K562 (cell line): ENCODE measurements around the gene GTF2H4. TPM values are rescaled to one million over a fixed set of nuclear protein-coding genes. Genes with fewer than 3 reads are reported as not detected.

Source experiments
- CBX5 ChIP-seq: IDR thresholded peaks from 2 replicates; pipeline ENCODE4 v1.6.1; 2014; ENCODE audit warnings: low read depth, borderline replicate concordance
- COPS2 ChIP-seq: fragments of 450-650 bp; conservative IDR thresholded peaks from 2 replicates; pipeline ENCODE4 v1.6.1; 2016; ENCODE audit warnings: mild to moderate bottlenecking, moderate library complexity
- DMBX1 ChIP-seq: fragments of 250-450 bp; sonication (Bioruptor Pico); IDR thresholded peaks from 2 replicates; pipeline ENCODE4 v1.8.0; 2022; ENCODE audit warnings: inconsistent platforms, mild to moderate bottlenecking, moderate library complexity, borderline replicate concordance
- EP300 ChIP-seq: IDR thresholded peaks from 2 replicates; pipeline ENCODE4 v1.6.1; 2012; ENCODE audit warnings: low read length, improper control_type of control experiment
- FOXK2 ChIP-seq, 2 experiments: fragments of 450-650 bp; IDR thresholded peaks in 1 of 2; conservative IDR thresholded peaks in 1 of 2; 2 replicates each; pipeline ENCODE4 v1.6.1; 2016; ENCODE audit warnings: low read depth in 2 of 2, mild to moderate bottlenecking in 1 of 2
- GATAD2B ChIP-seq: fragments of 450-650 bp; IDR thresholded peaks from 2 replicates; pipeline ENCODE4 v1.6.1; 2017; ENCODE audit warnings: mild to moderate bottlenecking, borderline replicate concordance
- MAZ ChIP-seq, 2 experiments: fragments of 450-650 bp in 1 of 2; sonication (generic) in 1 of 2; formaldehyde crosslinking; IDR thresholded peaks in 1 of 2; conservative IDR thresholded peaks in 1 of 2; 2 replicates each; pipeline versions ENCODE4 v1.4.0 to v1.5.0; 2020; ENCODE audit warnings: mild to moderate bottlenecking in 1 of 2, missing genetic modification reagents in 1 of 2
- MTA3 ChIP-seq: fragments of 450-650 bp; formaldehyde crosslinking; IDR thresholded peaks from 2 replicates; pipeline ENCODE4 v1.6.1; 2017; ENCODE audit warnings: mild to moderate bottlenecking, borderline replicate concordance
- NELFE ChIP-seq: IDR thresholded peaks from 2 replicates; pipeline ENCODE4 v1.6.1; 2011; ENCODE audit warnings: mild to moderate bottlenecking; ENCODE audit not compliant: insufficient read depth, insufficient read length
- NR1H2 ChIP-seq: sonication (generic); formaldehyde crosslinking; IDR thresholded peaks from 2 replicates; pipeline ENCODE4 v1.4.0; 2020; ENCODE audit warnings: mild to moderate bottlenecking, missing genetic modification reagents
- PTRF ChIP-seq: fragments of 450-650 bp; IDR thresholded peaks from 2 replicates; pipeline ENCODE4 v1.6.1; 2016; ENCODE audit warnings: mild to moderate bottlenecking, missing genetic modification characterization, missing compliant biosample characterization
- RAD51 ChIP-seq: fragments of 450-650 bp; IDR thresholded peaks from 2 replicates; pipeline ENCODE4 v1.7.1; 2016; ENCODE audit warnings: low read depth, mild to moderate bottlenecking, borderline replicate concordance
- TAF9B ChIP-seq: fragments of 450-650 bp; IDR thresholded peaks from 2 replicates; pipeline ENCODE4 v1.6.1; 2018; ENCODE audit warnings: mild to moderate bottlenecking; ENCODE audit not compliant: partially characterized antibody
- ZNF551 ChIP-seq: fragments of 250-450 bp; sonication (Bioruptor Pico); IDR thresholded peaks from 2 replicates; pipeline ENCODE4 v1.5.0; 2021; ENCODE audit warnings: mild to moderate bottlenecking, moderate library complexity
- ZNF695 ChIP-seq: fragments of 450-650 bp; formaldehyde crosslinking; IDR thresholded peaks from 2 replicates; pipeline ENCODE4 v1.4.0; 2020; ENCODE audit warnings: mild to moderate bottlenecking, moderate library complexity
- ZNF696 ChIP-seq: fragments of 250-450 bp; sonication (Bioruptor Pico); conservative IDR thresholded peaks from 2 replicates; pipeline ENCODE4 v1.4.0; 2020; ENCODE audit warnings: mild to moderate bottlenecking, moderate library complexity
- polyA plus RNA-seq, 8 experiments: library from polyadenylated mRNA; depleted of rRNA in 4 of 8; stranded (reverse) in 5 of 8; unstranded in 3 of 8; fragments of >200 nt; fragmentation: Nextera tagmentation in 2 of 8; fragmentation: Illumina TruSeq in 1 of 8; extraction: Ambion mirVana in 2 of 8; extraction: Trizol in 1 of 8; gene quantifications; 2 replicates each; pipeline versions ENCODE4 v1.2.1 to v1.2.3, GENCODE V29; 2011 to 2014; ENCODE audit warnings: inconsistent platforms in 1 of 8, missing spikeins in 1 of 8
- total RNA-seq, 7 experiments: library from RNA; depleted of rRNA in 6 of 7; stranded (reverse); fragments of >200 nt in 6 of 7; fragmentation: Illumina TruSeq in 2 of 7; extraction: Trizol in 2 of 7; gene quantifications; 2 replicates each; pipeline versions ENCODE4 v1.2.1 to v1.2.3, GENCODE V29; 2011 to 2021; ENCODE audit warnings: low replicate concordance in 1 of 7
- TF ChIP-seq, protein P1 (sequence below): fragments of 250-450 bp; sonication (Bioruptor Pico); IDR thresholded peaks from 2 replicates; pipeline ENCODE4 v1.5.0; 2022; ENCODE audit warnings: mild to moderate bottlenecking
- TF ChIP-seq, protein P2 (sequence below): fragments of 250-450 bp; sonication (Bioruptor Pico); IDR thresholded peaks from 2 replicates; pipeline ENCODE4 v1.4.0; 2020; ENCODE audit warnings: mild to moderate bottlenecking, moderate library complexity
- TF ChIP-seq, protein P3 (sequence below): IDR thresholded peaks from 3 replicates; pipeline ENCODE4 v1.6.1; 2011; ENCODE audit warnings: borderline replicate concordance, mild to moderate bottlenecking; ENCODE audit not compliant: insufficient read length, insufficient read depth
- TF ChIP-seq, protein P4 (sequence below), 2 experiments: fragments of 450-650 bp in 1 of 2; sonication (generic) in 1 of 2; formaldehyde crosslinking; conservative IDR thresholded peaks; 2 replicates each; pipeline versions ENCODE4 v1.4.0 to v1.8.1; 2020 to 2022; ENCODE audit warnings: mild to moderate bottlenecking in 1 of 2, missing genetic modification reagents in 1 of 2

Gene GTF2H4
- total and polyA plus RNA-seq, 9 of the 15 experiments (the other 6 are each of a cell fraction or from before 2014, with no cell fraction given), result 3.6 to 86.1 (median 39.6) TPM

GRCh38 chr6:30875244-30876038 is 32.6 kb upstream of the GTF2H4 start (continued):
- no peak for TF ChIP-seq RAD51
- TF ChIP-seq NR1H2 (CRISPR knock-in tag), result no peak
- TF ChIP-seq FOXK2 (conservative IDR thresholded peaks at IDR 0.05 in 1 of 2, IDR thresholded peaks at IDR 0.05 in 1 of 2; ENCODE audit: low read depth in 2 of 2), result peak; percentile 88 to 89
- TF ChIP-seq, protein P1, sequence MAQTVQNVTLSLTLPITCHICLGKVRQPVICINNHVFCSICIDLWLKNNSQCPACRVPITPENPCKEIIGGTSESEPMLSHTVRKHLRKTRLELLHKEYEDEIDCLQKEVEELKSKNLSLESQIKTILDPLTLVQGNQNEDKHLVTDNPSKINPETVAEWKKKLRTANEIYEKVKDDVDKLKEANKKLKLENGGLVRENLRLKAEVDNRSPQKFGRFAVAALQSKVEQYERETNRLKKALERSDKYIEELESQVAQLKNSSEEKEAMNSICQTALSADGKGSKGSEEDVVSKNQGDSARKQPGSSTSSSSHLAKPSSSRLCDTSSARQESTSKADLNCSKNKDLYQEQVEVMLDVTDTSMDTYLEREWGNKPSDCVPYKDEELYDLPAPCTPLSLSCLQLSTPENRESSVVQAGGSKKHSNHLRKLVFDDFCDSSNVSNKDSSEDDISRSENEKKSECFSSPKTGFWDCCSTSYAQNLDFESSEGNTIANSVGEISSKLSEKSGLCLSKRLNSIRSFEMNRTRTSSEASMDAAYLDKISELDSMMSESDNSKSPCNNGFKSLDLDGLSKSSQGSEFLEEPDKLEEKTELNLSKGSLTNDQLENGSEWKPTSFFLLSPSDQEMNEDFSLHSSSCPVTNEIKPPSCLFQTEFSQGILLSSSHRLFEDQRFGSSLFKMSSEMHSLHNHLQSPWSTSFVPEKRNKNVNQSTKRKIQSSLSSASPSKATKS (CRISPR knock-in tag), result no peak
- TF ChIP-seq, protein P2, sequence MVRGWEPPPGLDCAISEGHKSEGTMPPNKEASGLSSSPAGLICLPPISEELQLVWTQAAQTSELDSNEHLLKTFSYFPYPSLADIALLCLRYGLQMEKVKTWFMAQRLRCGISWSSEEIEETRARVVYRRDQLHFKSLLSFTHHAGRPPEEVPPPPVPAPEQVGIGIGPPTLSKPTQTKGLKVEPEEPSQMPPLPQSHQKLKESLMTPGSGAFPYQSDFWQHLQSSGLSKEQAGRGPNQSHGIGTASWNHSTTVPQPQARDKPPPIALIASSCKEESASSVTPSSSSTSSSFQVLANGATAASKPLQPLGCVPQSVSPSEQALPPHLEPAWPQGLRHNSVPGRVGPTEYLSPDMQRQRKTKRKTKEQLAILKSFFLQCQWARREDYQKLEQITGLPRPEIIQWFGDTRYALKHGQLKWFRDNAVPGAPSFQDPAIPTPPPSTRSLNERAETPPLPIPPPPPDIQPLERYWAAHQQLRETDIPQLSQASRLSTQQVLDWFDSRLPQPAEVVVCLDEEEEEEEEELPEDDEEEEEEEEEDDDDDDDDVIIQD (CRISPR knock-in tag), result 0 out of 2 replicates have a peak, but pooled peaks have one; percentile 33
- peak; percentile 65; the same call in 1 of the 2 replicates for TF ChIP-seq DMBX1 (CRISPR knock-in tag)
- TF ChIP-seq EP300, result peak; percentile 23
- TF ChIP-seq NELFE, result no peak
- no peak for TF ChIP-seq ZNF696
- no peak for TF ChIP-seq CBX5
- no peak for TF ChIP-seq GATAD2B
- peak; percentile 98 for TF ChIP-seq MTA3
- no peak for TF ChIP-seq ZNF695 (CRISPR knock-in tag)
- no peak for TF ChIP-seq ZNF551
- TF ChIP-seq MAZ (CRISPR knock-in tag; conservative IDR thresholded peaks at IDR 0.05 in 1 of 2, IDR thresholded peaks at IDR 0.05 in 1 of 2), result peak in 1 of 2 experiments; percentile 29; a peak in 1 of 4 replicates
- TF ChIP-seq, protein P3, sequence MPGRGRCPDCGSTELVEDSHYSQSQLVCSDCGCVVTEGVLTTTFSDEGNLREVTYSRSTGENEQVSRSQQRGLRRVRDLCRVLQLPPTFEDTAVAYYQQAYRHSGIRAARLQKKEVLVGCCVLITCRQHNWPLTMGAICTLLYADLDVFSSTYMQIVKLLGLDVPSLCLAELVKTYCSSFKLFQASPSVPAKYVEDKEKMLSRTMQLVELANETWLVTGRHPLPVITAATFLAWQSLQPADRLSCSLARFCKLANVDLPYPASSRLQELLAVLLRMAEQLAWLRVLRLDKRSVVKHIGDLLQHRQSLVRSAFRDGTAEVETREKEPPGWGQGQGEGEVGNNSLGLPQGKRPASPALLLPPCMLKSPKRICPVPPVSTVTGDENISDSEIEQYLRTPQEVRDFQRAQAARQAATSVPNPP, result no peak
- no peak for TF ChIP-seq COPS2
- peak; percentile 65 for TF ChIP-seq TAF9B
- peak; percentile 77; the same call in 1 of the 2 replicates for TF ChIP-seq PTRF
- TF ChIP-seq, protein P4, sequence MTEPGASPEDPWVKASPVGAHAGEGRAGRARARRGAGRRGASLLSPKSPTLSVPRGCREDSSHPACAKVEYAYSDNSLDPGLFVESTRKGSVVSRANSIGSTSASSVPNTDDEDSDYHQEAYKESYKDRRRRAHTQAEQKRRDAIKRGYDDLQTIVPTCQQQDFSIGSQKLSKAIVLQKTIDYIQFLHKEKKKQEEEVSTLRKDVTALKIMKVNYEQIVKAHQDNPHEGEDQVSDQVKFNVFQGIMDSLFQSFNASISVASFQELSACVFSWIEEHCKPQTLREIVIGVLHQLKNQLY (CRISPR knock-in tag; conservative IDR thresholded peaks at IDR 0.05), result 0 out of 4 replicates have a peak, but pooled peaks of 1 of the 2 experiments have one; percentile 53
